ENCODE results near the gene MAP7D1.

- TF ChIP-seq, protein P1, sequence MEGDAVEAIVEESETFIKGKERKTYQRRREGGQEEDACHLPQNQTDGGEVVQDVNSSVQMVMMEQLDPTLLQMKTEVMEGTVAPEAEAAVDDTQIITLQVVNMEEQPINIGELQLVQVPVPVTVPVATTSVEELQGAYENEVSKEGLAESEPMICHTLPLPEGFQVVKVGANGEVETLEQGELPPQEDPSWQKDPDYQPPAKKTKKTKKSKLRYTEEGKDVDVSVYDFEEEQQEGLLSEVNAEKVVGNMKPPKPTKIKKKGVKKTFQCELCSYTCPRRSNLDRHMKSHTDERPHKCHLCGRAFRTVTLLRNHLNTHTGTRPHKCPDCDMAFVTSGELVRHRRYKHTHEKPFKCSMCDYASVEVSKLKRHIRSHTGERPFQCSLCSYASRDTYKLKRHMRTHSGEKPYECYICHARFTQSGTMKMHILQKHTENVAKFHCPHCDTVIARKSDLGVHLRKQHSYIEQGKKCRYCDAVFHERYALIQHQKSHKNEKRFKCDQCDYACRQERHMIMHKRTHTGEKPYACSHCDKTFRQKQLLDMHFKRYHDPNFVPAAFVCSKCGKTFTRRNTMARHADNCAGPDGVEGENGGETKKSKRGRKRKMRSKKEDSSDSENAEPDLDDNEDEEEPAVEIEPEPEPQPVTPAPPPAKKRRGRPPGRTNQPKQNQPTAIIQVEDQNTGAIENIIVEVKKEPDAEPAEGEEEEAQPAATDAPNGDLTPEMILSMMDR (IDR thresholded peaks at IDR 0.05), result no peak
- TF ChIP-seq EP300 (IDR thresholded peaks at IDR 0.05; ENCODE audit: low read depth) (no peak), POLR2AphosphoS5 (IDR thresholded peaks at IDR 0.05) (no peak)
These were observed 7.1 kb upstream of the MAP7D1 start for GRCh38 chr1:36148821-36149236.

Data from transverse colon (tissue), 4 donors.